Central memory CD8-positive, alpha-beta T cell (primary cell): Measurements from ENCODE around the gene HOXD4.

Experiments used
- ATAC-seq: fragments of 150-1000 bp; cut with Tn5 transposase; replicated peaks from 2 replicates; pipeline ENCODE4 v1.10.0; 2022; ENCODE audit warnings: mild to moderate bottlenecking, moderate FRiP score, moderate number of reproducible peaks; ENCODE audit not compliant: poor library complexity, severe bottlenecking; ENCODE audit errors: extremely low read depth
- DNase-seq, 2 donors: peaks; one replicate each; pipeline ENCODE4 v3.0.0; 2021; ENCODE audit warnings: low spot score in 2 of 2
- H3K27ac Mint-ChIP-seq: one replicate; pipeline ENCODE4 v1.8.0; 2022; ENCODE audit warnings: low read depth, mild to moderate bottlenecking, moderate library complexity, mixed read lengths
- H3K27me3 Mint-ChIP-seq: one replicate; pipeline ENCODE4 v1.8.0; 2022; ENCODE audit warnings: mixed read lengths
- H3K36me3 Mint-ChIP-seq: one replicate; pipeline ENCODE4 v1.8.0; 2022; ENCODE audit warnings: mild to moderate bottlenecking, moderate library complexity, mixed read lengths; ENCODE audit not compliant: insufficient read depth
- H3K4me1 Mint-ChIP-seq: one replicate; pipeline ENCODE4 v1.8.0; 2022; ENCODE audit warnings: mixed read lengths
- H3K4me3 Mint-ChIP-seq: one replicate; pipeline ENCODE4 v1.8.0; 2022; ENCODE audit warnings: mild to moderate bottlenecking, moderate library complexity, mixed read lengths
- H3K9me3 Mint-ChIP-seq: one replicate; pipeline ENCODE4 v1.8.0; 2022; ENCODE audit warnings: mixed read lengths

The HOXD4 gene

DNA sequence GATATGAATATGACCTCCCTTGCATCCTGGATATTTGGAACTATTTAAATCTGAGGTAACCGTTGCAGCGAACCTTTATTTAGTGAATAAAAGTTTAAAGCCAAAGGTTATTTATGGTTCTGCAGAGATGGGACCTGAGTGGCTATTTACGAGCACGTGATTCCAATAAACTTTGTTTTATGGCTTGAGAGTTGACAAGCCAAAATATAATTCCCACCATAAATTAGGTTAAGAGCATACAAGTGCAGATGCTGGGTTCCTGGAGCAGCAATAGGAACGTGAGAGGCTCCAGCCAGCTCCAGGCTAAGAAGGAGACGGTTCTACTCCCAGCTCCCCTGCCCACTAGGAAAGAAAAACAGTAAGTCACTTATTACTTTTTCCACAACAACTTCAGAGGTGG lies 5.2 kb upstream of the HOXD4 start:
- Mint-ChIP-seq H3K27me3 (peaks cover 100% of the 10 kb centered on the region), H3K9me3 (no peaks in the 10 kb centered on the region), H3K36me3 (no peaks in the 10 kb centered on the region), H3K27ac (no peak overlapping the region), H3K4me3 (no peak overlapping the region), H3K4me1 (peaks cover 4% of the 10 kb centered on the region)
- ATAC-seq (no peak), DNase-seq (no peak)

DNA sequence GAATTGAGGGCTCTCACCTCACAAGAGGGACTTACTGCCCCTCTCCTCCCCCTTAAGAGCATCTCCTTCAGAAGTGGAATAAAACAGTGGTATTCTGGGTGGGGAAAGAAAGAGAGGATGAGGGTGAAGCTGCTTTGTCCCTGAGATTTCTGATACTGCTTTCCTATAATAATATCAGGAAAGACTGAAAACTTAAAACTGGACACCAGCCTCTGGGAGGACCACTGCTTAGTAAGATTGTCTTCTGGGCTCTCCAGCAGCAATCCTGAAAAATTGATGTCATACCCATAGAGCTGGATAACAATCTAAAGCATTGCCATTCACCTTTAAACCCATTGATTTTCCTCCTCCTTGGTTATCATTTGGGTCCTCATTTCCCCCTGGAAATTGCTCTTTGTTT lies 4.7 kb upstream of the HOXD4 start:
- Mint-ChIP-seq H3K27me3 (peaks cover 100% of the 10 kb centered on the region), H3K36me3 (no peaks in the 10 kb centered on the region), H3K4me3 (no peak overlapping the region), H3K4me1 (no peaks in the 10 kb centered on the region), H3K27ac (no peak overlapping the region), H3K9me3 (no peaks in the 10 kb centered on the region)
- ATAC-seq (no peak), DNase-seq (no peak)

DNA sequence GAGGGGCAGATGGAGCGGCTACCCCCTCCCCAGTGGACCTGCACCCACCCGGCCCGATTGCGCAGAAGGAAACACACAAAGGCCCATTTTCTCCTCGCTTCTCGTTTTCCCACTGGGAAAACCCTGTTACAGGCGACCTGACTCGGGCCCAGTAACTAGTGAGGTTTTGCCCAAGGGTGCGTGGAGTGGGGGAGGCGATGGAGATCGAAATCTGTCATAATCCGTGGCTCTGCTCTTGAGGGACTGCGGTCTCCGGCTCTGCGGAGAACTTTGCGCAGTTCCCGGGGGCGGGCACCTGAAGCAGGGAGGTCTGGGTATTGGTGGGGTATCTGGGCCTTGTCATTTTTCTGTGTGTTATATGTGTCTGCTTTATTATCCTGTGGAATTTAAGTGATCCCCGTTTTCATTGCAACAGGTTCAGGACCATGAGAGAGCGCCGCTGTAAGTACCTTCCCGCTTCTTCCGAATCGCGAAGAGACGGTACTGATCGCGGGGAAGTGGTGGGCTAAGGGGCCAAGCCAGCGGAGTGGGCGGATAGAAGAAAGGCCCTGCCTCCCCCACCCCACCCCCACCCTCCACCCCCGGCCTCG lies 4.0 kb upstream of the HOXD4 start:
- no peaks in the 10 kb centered on the region for H3K9me3 Mint-ChIP-seq
- DNase-seq, result no peak
- no peaks in the 10 kb centered on the region for H3K36me3 Mint-ChIP-seq
- no peak overlapping the region for H3K27ac Mint-ChIP-seq
- no peaks in the 10 kb centered on the region for H3K4me1 Mint-ChIP-seq
- no peak for ATAC-seq
- no peak overlapping the region for H3K4me3 Mint-ChIP-seq
- H3K27me3 Mint-ChIP-seq, result peaks cover 94% of the 10 kb centered on the region

DNA sequence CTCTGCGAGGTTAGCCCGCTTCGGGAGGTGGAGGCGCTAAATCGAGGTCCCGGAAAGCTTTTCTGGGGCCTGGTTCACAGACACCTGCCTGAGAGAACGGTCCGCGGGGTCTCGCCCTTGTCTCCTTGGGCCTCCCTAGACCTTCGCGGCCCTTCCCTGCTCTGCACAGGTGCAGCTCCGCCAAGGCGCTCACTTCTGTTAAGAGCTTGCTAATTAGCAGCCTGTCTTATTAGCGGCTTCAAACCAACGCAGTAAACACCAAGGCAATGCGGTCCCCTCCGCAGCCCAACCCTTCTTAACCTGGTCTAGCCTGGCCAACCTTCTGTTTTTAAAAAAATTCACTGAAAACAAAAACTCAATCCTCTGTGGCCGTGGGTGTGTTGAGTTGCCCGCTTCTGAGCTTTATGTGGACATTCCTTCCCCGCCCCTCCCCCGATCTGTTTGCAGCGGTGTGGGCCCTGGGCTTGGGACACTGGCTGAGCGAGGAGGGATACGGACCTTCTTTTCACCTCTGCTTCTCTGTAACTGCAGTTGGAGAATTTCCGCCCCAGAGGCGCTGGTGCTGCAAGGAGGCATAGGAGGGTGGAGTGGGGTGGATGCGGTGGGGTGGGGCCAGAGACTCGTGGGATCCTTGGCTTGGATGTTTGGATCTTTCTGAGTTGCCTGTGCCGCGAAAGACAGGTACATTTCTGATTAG lies 3.4 kb upstream of the HOXD4 start:
- ATAC-seq, result no peak
- H3K36me3 Mint-ChIP-seq, result peaks cover 1% of the 10 kb centered on the region
- H3K4me3 Mint-ChIP-seq, result no peak overlapping the region
- no peak overlapping the region for H3K27ac Mint-ChIP-seq
- DNase-seq, result no peak
- H3K9me3 Mint-ChIP-seq, result no peaks in the 10 kb centered on the region
- H3K4me1 Mint-ChIP-seq, result no peaks in the 10 kb centered on the region
- H3K27me3 Mint-ChIP-seq, result peaks cover 92% of the 10 kb centered on the region

DNA sequence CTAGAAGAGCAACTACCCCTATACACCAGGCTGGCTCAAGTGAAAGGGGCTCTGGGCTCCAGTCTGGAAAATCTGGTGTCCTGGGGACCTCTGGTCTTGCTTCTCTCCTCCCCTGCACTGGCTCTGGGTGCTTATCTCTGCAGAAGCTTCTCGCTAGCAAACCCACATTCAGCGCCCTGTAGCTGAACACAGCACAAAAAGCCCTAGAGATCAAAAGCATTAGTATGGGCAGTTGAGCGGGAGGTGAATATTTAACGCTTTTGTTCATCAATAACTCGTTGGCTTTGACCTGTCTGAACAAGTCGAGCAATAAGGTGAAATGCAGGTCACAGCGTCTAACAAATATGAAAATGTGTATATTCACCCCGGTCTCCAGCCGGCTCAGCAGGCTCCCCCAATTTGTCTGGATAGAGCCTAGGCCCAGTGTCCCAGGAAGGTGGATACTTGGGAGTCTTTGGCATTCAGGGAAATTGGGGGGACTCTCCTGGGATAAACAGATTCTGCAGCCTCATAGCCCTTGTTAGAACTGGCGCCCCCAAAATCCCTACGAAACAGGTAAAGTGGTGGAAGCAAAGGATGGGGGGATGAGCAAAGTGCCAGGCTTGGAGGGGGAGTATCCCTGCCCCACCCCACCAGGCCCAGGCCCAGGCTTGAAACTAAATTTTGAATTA lies 2.5 kb upstream of the HOXD4 start:
- H3K27ac Mint-ChIP-seq, result no peak overlapping the region
- DNase-seq (no peak), ATAC-seq (no peak)
- peaks cover 1% of the 10 kb centered on the region for H3K36me3 Mint-ChIP-seq
- H3K4me1 Mint-ChIP-seq, result no peaks in the 10 kb centered on the region
- H3K27me3 Mint-ChIP-seq, result peaks cover 91% of the 10 kb centered on the region
- no peaks in the 10 kb centered on the region for H3K9me3 Mint-ChIP-seq
- no peak overlapping the region for H3K4me3 Mint-ChIP-seq

DNA sequence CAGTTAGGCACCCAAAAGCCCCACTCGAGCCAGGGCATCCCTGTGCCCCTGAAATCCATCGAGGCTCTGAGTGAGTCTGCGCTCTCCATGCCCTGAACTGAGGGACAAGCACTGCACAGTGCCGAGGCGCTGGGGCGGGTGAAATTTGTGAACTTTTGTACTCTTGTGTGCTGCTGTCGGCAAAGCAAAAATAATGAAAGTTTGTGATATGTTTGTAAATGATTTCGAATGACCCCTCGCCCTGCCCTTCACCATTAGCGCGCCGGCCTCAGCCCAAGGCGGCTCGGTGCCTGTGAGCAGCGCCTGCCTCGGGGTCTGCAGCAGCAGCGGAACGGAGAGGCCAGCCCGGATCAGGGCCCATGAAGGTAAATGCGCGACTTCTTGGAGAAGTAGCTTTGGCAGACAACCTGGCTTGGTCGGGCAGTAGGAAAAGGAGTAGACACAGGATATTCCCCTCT lies 1.8 kb upstream of the HOXD4 start:
- no peaks in the 10 kb centered on the region for H3K9me3 Mint-ChIP-seq

DNA sequence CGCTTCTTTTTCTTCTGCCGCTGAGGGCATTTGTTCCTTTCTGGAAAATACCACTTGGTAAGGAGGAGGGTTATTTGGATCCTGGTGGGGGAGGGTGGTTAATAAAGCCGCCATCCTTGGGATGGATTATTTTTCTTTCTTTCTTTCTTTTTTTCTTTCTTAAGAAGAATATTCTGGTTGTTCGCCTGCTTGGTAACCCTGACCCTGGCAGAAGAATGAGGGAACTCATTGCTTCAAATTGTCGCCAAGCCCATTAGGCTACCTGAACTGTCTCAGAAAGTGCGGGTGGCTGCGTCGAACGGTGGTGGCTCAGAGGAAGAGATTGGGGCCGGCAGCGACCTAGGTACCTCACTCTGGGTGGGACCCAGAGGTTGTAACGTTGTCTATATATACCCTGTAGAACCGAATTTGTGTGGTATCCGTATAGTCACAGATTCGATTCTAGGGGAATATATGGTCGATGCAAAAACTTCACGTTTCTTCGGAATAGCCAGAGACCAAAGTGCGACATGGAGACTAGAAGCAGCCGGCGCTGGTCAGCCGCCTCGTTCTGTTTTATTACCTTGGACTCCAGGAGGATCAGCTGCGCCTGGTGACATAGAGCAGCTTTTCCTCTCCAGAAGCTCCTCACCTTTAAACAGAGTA lies 1.3 kb upstream of the HOXD4 start:
- Mint-ChIP-seq H3K27me3 (peaks cover 91% of the 10 kb centered on the region), H3K36me3 (peaks cover 1% of the 10 kb centered on the region), H3K4me1 (no peaks in the 10 kb centered on the region), H3K9me3 (no peaks in the 10 kb centered on the region), H3K27ac (no peak overlapping the region), H3K4me3 (no peak overlapping the region)
- DNase-seq (no peak), ATAC-seq (no peak)

More for the DNA sequence above, 1.8 kb upstream of the HOXD4 start:
- Mint-ChIP-seq H3K27ac (no peak overlapping the region), H3K27me3 (peaks cover 91% of the 10 kb centered on the region), H3K36me3 (peaks cover 1% of the 10 kb centered on the region), H3K4me3 (no peak overlapping the region), H3K4me1 (no peaks in the 10 kb centered on the region)
- no peak for DNase-seq
- no peak for ATAC-seq

DNA sequence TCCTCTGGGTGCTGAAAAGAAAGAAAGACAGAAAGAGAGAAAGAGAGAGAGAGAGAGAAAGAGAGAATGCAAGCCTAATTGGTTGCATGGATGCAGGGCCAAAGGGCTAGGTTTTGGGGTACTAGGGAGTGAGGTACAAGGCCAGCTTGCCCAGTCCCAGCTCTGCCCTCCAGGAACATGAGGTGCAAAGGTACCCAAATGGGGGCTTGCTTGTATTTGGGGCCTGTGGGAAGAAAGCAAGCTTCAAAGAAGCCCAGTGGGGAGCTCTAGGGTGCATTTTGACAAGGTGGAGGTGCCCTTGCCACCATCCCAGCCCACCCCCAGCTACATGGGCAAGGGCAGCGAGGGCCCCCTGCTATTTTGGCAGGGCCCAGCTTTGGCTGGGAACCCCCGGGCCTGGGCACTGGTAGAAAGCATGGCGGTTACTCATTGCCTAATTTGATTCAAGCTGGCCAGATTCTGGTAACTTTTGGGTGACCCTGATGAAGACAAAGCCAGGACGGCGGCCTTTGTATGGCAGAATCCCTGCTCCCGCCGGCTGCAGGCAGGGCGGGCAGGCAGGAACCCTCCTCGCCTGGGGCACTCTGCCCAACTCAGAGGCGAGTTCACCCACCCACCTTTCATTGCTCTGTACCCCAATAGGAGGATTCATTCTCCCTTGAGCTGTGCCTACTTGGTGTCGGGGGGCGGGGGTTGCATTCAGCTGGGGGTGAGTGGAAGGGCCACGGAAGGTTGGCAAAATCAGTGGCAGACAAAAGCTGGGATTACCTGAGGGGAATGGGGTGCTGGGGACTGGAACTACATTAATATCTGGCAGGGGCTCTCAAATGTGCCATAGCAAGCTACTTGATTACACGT lies 537 bp upstream of the HOXD4 start:
- no peak overlapping the region for H3K27ac Mint-ChIP-seq
- no peaks in the 10 kb centered on the region for H3K4me1 Mint-ChIP-seq
- peaks cover 91% of the 10 kb centered on the region for H3K27me3 Mint-ChIP-seq
- peaks cover 1% of the 10 kb centered on the region for H3K36me3 Mint-ChIP-seq
- no peak overlapping the region for H3K4me3 Mint-ChIP-seq
- no peaks in the 10 kb centered on the region for H3K9me3 Mint-ChIP-seq
- no peak for DNase-seq
- ATAC-seq, result no peak

DNA sequence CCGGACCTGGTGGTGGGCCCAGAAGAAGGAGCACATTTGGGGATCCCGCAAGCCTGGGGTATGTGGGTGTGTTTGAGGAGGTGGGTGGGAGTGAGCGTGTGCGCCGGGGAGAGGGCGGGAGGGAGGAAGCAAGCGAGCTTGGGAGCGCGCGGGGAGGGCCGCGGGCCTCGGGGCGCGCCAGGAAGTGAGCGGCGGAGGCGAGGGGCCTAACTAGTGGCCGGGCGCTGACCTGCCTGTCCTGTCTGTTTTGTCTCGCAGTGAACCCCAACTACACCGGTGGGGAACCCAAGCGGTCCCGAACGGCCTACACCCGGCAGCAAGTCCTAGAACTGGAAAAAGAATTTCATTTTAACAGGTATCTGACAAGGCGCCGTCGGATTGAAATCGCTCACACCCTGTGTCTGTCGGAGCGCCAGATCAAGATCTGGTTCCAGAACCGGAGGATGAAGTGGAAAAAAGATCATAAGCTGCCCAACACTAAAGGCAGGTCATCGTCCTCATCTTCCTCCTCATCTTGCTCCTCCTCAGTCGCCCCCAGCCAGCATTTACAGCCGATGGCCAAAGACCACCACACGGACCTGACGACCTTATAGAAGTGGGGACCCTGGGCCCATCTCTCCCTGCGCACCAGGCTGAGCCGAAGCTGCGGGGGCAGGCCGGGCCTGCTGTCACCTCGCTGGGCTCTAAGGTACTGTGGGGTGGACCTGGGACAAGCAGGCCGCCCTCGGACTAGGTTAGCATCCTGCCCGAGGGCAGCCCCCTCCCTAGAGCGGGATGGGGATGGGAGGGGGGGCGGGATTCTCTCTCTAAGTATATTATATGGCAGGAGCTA lies 1.2 kb downstream of the HOXD4 start:
- Mint-ChIP-seq H3K36me3 (peaks cover 3% of the 10 kb centered on the region), H3K27ac (no peak overlapping the region), H3K27me3 (peaks cover 91% of the 10 kb centered on the region), H3K4me1 (peaks cover 4% of the 10 kb centered on the region), H3K9me3 (no peaks in the 10 kb centered on the region), H3K4me3 (no peak overlapping the region)
- DNase-seq (no peak), ATAC-seq (no peak)

DNA sequence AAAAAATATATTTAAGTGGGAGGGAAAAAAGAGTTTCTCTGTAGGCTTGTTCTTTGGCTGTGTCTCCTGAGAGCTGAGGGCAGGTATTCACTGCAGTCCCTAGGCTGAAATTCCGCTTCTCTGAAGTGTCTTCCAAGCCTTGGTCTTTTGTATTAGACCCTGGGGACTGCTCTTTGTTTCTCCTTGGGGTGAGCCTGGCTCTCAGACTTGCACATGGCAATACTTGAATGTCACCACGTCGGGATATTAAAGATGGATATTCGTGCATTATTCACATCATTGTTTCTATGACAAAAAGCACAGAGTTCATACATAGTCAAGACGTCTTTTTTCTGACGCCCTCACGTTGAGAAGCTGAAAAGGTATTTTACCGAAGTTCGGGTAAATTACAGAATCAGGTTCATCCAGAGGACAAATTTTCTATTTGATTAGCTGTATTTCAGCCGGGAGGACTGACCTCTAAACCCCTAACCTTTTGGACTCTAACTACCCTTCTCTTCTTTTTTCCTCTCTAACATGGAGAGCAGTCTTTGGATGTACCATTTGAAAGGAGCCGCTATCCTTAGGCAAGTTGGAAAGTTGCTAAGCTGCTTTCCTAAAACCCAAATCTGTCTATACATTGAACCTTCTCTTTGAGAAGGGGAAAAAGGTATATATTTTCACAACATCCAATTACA lies 3.4 kb downstream of the HOXD4 start:
- H3K9me3 Mint-ChIP-seq, result no peaks in the 10 kb centered on the region
- peaks cover 9% of the 10 kb centered on the region for H3K36me3 Mint-ChIP-seq
- ATAC-seq (no peak), DNase-seq (no peak)
- H3K4me1 Mint-ChIP-seq, result peaks cover 6% of the 10 kb centered on the region
- no peak overlapping the region for H3K27ac Mint-ChIP-seq
- H3K27me3 Mint-ChIP-seq, result peaks cover 91% of the 10 kb centered on the region
- H3K4me3 Mint-ChIP-seq, result no peak overlapping the region

DNA sequence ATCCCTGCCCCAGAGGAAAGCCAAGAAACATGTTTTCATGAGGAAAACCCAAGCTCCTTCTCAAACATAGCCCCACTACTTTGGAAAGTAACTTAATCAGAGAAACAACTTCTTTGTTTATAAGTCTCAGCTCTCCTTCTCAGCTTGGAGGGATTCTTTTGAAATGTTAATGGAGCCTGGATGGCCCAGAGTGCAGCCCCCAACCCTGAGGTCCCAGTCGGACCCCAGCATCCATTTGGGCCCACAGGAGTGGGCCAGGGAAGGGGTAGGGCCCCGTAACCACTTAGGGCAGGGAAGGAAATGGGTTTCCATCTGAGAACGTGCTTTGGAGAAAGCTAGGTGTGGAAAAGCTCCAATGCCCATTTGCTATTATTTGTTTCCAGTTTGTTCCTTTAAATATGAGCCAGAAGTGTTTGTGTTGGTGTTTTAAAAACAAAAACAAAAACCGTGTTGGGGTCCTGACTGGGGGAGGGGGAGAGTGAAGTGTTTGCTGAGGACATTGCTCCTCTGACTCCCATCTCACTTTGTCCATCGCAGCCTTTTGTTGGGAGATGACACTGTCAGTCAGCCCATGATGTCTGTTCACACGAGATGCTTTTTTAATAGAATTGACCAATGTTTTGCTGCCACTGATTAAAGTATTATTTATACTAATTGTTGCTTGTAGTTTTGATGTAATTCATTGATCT lies 4.2 kb downstream of the HOXD4 start:
- Mint-ChIP-seq H3K36me3 (peaks cover 9% of the 10 kb centered on the region), H3K9me3 (no peaks in the 10 kb centered on the region), H3K27me3 (peaks cover 91% of the 10 kb centered on the region), H3K4me1 (peaks cover 6% of the 10 kb centered on the region), H3K27ac (no peak overlapping the region), H3K4me3 (no peak overlapping the region)
- ATAC-seq (no peak), DNase-seq (no peak)
